ENCODE results near the gene REPIN1. TPM values are rescaled to one million over a fixed set of nuclear protein-coding genes. Genes with fewer than 3 reads are reported as not detected.
A peak's percentile ranks its signal among the peaks of the same experiment; 100 is the strongest.

REPIN1 gene
- total and polyA plus RNA-seq, 9 of the 15 experiments (the other 6 are each of a cell fraction or from before 2014, with no cell fraction given) = 8.1 to 283 (median 94.3) TPM

DNA sequence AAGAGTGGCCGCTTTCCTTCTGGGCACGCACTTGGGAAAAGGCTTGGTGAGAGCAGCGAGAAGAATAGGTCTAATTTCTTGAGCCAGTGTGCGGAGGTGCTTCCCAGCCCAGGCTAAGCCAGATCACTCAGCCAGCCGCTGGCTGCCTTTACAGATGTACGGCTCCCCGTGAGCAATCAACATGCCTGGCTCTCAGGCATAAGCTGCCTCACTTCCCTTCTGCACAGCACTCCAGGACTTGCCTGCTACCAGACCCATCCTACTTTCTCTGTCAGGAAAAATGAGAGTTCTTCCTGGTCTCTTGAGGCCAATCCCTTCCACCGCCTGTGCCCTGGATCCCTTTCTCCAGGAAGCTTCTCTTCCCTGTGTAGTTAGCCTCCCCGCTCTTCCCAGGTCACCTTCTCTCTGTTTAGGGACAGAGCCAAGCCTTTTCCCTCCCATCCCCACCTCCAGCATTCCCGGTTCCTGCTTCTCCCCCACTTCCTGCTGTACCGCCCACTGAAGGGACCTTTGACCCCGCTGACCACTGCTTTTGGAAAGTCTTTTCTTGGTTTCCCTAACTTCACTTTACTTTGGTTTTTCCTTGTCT is 44.2 kb upstream of the REPIN1 start (continued):
- TF ChIP-seq JUND (IDR thresholded peaks at IDR 0.05; ENCODE audit: borderline replicate concordance, low read depth, low read length) = no peak
- TF ChIP-seq JUND (tag; IDR thresholded peaks at IDR 0.05; ENCODE audit: borderline replicate concordance, low read depth, low read length) = no peak
- TF ChIP-seq MAFG (tag; conservative IDR thresholded peaks at IDR 0.05) = no peak
- peak; percentile 59 for TF ChIP-seq RBBP5 (IDR thresholded peaks at IDR 0.05; ENCODE audit: borderline replicate concordance, insufficient read depth, low read length, poor library complexity, severe bottlenecking)
- TF ChIP-seq, protein P1, sequence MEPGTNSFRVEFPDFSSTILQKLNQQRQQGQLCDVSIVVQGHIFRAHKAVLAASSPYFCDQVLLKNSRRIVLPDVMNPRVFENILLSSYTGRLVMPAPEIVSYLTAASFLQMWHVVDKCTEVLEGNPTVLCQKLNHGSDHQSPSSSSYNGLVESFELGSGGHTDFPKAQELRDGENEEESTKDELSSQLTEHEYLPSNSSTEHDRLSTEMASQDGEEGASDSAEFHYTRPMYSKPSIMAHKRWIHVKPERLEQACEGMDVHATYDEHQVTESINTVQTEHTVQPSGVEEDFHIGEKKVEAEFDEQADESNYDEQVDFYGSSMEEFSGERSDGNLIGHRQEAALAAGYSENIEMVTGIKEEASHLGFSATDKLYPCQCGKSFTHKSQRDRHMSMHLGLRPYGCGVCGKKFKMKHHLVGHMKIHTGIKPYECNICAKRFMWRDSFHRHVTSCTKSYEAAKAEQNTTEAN (CRISPR knock-in tag; IDR thresholded peaks at IDR 0.05) = no peak
- no peak for TF ChIP-seq E2F3 (CRISPR knock-in tag; IDR thresholded peaks at IDR 0.05)
- TF ChIP-seq NEUROD1 (IDR thresholded peaks at IDR 0.05; ENCODE audit: borderline replicate concordance, low read depth, low read length, partially characterized antibody) = peak; percentile 7
- no peak for TF ChIP-seq SMAD3 (CRISPR knock-in tag; conservative IDR thresholded peaks at IDR 0.05)
- peak; percentile 28; the same call in 1 of the 2 replicates for TF ChIP-seq HDGF (IDR thresholded peaks at IDR 0.05)
- TF ChIP-seq RBFOX2 (IDR thresholded peaks at IDR 0.05; ENCODE audit: low read depth, low read length) = 0 out of 2 replicates have a peak, but pooled peaks have one; percentile 2
- TF ChIP-seq, protein P2, sequence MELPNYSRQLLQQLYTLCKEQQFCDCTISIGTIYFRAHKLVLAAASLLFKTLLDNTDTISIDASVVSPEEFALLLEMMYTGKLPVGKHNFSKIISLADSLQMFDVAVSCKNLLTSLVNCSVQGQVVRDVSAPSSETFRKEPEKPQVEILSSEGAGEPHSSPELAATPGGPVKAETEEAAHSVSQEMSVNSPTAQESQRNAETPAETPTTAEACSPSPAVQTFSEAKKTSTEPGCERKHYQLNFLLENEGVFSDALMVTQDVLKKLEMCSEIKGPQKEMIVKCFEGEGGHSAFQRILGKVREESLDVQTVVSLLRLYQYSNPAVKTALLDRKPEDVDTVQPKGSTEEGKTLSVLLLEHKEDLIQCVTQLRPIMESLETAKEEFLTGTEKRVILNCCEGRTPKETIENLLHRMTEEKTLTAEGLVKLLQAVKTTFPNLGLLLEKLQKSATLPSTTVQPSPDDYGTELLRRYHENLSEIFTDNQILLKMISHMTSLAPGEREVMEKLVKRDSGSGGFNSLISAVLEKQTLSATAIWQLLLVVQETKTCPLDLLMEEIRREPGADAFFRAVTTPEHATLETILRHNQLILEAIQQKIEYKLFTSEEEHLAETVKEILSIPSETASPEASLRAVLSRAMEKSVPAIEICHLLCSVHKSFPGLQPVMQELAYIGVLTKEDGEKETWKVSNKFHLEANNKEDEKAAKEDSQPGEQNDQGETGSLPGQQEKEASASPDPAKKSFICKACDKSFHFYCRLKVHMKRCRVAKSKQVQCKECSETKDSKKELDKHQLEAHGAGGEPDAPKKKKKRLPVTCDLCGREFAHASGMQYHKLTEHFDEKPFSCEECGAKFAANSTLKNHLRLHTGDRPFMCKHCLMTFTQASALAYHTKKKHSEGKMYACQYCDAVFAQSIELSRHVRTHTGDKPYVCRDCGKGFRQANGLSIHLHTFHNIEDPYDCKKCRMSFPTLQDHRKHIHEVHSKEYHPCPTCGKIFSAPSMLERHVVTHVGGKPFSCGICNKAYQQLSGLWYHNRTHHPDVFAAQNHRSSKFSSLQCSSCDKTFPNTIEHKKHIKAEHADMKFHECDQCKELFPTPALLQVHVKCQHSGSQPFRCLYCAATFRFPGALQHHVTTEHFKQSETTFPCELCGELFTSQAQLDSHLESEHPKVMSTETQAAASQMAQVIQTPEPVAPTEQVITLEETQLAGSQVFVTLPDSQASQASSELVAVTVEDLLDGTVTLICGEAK (IDR thresholded peaks at IDR 0.05) = no peak
- TF ChIP-seq, protein P2 (CRISPR knock-in tag; IDR thresholded peaks at IDR 0.05) = 0 out of 2 replicates have a peak, but pooled peaks have one; percentile 22
- no peak for TF ChIP-seq STAT5A (IDR thresholded peaks at IDR 0.05; ENCODE audit: borderline replicate concordance, low read length)
- TF ChIP-seq, protein P3, sequence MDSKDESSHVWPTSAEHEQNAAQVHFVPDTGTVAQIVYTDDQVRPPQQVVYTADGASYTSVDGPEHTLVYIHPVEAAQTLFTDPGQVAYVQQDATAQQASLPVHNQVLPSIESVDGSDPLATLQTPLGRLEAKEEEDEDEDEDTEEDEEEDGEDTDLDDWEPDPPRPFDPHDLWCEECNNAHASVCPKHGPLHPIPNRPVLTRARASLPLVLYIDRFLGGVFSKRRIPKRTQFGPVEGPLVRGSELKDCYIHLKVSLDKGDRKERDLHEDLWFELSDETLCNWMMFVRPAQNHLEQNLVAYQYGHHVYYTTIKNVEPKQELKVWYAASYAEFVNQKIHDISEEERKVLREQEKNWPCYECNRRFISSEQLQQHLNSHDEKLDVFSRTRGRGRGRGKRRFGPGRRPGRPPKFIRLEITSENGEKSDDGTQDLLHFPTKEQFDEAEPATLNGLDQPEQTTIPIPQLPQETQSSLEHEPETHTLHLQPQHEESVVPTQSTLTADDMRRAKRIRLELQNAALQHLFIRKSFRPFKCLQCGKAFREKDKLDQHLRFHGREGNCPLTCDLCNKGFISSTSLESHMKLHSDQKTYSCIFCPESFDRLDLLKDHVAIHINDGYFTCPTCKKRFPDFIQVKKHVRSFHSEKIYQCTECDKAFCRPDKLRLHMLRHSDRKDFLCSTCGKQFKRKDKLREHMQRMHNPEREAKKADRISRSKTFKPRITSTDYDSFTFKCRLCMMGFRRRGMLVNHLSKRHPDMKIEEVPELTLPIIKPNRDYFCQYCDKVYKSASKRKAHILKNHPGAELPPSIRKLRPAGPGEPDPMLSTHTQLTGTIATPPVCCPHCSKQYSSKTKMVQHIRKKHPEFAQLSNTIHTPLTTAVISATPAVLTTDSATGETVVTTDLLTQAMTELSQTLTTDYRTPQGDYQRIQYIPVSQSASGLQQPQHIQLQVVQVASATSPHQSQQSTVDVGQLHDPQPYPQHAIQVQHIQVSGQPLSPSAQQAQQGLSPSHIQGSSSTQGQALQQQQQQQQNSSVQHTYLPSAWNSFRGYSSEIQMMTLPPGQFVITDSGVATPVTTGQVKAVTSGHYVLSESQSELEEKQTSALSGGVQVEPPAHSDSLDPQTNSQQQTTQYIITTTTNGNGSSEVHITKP (IDR thresholded peaks at IDR 0.05; ENCODE audit: partially characterized antibody) = peak; percentile 14

Data from K562 (cell line).